Stimulated activated CD8-positive, alpha-beta memory T cell treated with anti-CD3 and anti-CD28 coated beads, Interleukin-15, amount 100 ng/mL, for 1 hour (primary cell): ENCODE measurements around the gene BTBD16.

ENCODE experiments used
- DNase-seq: peaks from one replicate; pipeline ENCODE4 v3.0.0-alpha.2; 2020; ENCODE audit warnings: low read depth

Gene BTBD16

DNA sequence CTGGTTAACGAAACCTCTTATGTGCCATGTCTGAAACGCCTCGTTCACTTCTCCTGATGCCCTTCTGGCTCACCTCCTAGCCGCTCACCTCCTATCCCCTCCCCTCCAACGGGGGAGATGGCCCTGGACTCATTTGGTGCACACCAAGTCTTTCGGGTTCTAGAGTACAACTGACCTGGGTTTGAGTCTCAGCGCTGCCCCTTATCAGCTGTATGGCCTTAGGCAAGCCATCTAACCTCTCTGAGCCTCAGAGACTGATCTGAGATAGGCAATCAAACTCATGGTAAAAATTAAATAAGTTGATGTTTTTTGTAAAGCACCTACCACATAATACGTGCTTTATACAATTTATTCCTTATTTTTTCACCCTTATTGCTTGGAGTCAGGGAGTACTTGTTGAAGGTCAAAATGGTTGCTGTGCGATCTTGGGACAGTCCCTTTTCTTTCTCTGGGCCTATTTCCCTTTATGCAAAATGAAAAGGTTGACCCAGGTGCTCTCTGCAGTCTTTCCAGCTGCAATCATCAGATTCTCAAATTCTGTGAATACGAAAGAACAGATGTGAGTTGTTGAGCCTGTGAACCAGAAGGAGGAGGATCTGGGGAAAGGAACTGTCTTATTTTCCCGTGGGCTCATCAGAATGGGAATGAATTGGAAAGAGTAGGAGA lies 72.2 kb downstream of the BTBD16 start:
- DNase-seq, result no peak

DNA sequence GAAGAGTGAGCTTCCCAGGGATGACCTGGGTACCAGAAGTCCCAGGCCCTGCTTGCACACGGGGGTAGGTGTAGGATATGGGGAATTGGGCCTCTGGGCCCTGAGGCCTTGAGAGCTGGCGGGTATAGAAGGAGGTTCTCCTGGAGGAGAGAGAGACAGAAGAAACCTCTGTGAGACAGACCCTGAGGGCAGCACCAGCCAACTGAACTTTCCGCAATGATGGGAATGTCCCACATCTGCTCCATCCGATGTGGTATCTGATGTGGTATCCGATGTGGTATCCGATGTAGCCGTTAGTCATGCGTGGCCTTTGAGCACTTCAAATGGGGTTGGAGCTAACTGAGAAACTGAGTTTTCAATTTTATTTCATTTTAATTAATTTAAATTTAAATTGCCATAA lies 72.8 kb downstream of the BTBD16 start:
- DNase-seq, result no peak

DNA sequence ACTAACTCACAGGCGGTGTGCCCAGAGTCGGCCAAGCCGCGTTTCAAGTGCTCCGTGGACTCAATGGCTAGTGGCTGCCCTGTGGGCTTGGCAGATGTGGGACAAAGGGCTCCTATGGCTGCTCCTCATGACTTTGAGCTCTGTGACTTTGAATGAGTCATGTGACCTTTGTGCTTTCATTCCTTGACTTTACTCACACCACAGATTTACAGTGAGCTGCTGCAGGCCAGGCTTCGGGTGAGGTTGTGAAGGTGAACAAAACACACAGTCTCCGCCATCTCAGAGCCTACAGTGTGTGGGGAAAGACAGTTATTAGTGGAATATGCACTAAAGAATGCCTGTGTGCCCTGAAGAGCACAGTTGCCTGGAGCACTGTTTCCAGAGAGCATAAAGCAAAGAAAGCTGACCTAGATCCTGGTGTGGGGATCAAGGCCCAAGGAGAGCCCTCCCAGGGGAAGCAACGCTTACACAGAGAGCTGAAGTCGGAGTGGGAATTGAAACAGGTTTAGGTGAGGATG lies 73.7 kb downstream of the BTBD16 start:
- no peak for DNase-seq

DNA sequence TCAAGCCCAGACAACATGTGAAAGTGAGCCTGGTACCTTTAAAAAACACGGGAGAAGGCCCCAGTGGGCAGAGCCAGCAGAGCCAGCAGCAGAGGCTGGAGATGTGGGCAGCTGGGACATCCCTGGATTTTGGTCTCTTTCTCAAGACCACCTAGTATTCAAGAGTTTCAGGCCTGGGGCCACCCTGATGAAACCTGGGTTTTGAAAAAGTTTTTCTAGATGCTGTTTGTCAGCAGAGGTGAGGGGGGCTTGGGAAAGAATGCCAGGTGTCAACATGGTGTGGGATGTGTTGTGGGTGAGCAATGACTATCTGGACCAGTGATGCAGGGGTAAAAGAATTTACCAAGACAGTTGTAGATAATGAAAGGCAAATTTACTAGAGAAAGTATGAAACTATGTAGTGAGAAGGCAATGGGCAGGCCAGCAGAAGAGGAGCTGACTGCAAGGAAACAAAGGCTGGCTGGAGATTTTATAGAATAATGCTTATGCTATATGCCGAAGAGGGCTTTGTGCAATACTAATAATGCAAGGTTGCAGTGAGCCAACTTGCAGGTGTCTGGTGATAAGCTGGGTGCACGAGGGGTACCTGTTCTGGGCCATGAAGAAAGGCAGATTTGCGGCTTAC lies 75.3 kb downstream of the BTBD16 start:
- DNase-seq, result no peak

DNA sequence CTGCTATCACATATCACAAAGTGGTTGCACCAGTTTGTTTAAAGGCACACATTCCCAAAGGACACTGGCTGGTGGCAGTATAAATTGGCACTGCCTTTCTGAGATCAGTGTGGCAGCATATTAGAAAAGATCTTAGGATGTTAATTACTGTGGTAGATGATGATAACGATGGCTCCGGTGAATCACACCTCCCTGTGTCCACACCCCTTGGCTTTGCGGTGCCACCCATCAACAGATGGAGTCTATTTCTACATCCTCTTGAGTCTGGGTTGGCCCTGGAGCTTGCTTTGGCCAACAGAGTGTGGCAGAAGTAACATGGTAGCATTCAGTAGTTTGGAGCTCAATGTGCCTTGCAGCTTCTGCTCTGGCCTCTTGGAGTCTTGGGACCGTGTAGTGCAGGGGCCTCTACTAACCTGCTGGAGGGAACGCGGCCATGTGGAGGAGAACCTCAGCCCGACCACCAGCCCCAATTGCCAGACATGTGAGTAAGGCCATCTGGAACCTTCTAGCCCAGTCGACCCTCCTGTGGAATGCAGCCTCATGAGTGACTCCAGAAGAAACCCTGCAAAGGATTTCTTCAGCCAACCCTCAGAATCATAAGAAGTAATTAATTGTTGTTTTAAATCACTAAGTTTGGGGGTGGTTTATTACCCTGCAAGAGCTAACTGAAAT lies 76.2 kb downstream of the BTBD16 start:
- no peak for DNase-seq

DNA sequence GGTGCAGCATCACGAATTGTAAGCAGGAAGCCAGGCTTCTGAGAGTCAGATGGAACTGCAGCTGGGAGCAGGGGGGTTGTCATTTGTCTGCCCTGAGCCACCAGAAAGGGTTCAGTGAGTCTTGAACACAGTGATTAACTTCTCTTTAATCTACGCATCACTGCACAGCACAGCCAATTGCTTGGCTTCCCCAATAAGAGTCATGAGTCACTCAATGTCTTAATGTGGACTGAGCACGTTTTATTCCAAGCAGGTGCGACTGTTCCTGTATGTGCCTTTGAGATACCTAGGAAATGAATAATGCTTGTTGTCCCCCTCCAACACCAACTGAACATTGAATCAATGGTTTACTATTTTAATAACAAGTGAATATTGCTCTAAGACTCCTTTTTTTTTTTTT lies 77.4 kb downstream of the BTBD16 start:
- no peak for DNase-seq

DNA sequence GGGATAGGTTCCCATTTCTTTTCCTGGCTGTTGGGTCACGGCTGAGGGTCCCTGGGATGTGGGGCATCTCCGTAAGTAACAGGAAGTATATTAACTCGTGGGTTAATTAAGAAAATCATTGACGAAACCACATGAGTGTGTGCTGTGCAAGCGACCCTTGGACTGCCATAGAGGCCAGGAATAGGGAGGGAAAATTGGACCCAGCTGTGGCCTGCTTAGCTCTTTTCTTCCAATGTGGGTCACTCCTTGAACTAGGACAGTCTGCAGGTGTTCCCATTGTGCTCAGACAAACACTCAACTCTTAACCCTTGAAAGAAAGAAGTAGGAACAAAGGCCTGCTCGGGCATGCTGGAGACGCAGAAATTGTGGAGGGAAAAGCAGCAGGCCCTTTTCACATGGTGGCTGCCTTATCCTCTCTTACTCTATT lies 77.9 kb downstream of the BTBD16 start:
- no peak for DNase-seq

DNA sequence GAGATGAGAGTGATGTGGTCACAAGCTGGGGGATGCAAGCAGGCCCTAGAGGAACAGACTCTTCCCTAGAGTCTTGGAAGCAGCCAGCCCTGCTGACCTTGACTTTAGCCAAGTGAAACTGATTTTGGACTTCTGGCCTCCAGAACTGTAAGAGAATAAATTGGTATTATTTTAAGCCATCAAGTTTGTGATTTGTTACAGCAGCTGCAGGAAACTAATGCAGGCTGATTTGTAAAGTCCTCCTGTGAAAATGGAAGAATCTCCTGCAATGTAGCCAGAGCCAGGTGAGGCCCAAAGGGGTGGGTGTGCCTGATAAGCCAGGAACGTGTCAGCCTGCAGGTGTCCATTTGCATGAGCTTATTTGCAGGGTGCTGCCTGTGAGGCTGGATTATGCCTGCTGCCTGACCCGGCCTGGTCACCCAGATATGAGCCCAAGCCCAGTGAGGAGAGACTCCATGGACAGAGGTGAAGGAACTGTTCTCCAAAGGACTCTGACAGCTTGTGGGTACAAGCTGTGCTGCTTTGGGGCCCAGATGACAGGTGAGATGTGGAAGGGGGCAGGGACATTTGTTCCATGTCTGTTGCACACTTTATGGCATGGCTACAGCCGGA lies 78.8 kb downstream of the BTBD16 start:
- no peak for DNase-seq

DNA sequence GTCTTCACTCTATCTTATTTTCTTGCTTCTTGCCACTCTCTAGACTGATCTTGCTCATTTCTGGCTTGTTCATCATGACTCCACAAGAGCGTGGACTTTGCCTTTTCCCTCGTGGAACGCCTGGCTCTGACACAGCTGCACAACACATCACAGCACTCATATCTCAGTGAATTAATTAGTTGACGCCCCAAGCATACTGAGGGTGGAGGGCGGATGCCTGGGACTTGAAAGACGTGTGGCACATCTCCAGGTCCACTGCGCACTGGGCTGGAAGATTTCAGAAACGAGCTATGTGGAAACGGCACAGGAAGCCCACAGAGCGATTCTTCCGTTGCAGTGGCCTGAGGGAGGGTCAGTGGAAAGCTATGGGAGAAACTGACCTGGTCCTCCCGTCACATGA lies 79.8 kb downstream of the BTBD16 start:
- DNase-seq, result no peak

DNA sequence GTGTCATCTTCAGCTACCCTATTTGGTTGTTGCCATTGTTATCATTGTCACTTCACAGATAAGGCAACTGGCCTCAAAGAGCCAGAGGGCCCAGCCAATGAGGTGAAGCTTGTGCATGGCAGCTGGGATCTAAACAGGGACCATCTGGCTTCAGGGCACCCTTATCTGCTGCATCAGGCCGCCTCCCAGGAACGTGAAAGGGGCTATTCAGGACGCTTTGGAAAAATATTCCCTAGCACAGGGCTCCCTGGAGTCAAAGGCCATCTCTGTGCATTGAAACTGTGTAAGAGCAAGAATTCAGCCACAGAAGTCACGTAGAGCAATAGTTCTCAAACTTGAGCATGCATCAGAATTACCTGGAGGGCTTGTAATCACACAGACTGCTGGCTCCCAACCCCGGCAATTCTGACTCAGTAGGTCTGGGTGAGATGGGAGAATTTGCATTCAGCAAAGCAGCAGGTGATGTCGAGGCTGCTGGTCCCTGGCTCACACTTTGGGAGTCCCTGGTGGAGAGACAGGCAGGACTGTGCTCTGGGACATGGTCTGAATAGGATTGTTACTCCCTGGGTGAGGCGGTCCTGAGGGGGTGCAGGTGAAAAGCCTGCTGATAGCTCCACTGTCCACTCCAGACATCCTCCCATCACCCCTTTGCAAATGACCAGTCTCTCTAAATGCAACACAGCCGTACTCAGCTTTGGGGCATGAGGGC lies 81.9 kb downstream of the BTBD16 start:
- DNase-seq, result no peak

DNA sequence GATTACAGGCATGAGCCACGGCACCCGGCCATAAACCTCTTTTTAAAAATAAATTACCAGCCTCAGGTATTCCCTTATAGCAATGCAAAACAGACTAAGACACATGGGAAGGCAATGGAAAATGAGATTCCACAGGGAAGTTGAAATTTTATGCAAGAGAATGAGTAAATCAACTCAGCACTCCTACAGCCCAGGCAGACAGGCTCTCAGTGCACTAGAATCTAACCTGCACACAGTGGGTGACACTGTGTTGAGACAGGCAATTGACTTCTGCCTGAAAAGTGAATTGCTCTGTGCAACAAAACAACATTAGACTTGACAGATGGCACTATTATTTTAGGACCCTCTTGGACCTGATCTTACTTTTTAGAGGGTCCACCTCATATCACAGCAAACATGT lies 83.3 kb downstream of the BTBD16 start:
- no peak for DNase-seq

DNA sequence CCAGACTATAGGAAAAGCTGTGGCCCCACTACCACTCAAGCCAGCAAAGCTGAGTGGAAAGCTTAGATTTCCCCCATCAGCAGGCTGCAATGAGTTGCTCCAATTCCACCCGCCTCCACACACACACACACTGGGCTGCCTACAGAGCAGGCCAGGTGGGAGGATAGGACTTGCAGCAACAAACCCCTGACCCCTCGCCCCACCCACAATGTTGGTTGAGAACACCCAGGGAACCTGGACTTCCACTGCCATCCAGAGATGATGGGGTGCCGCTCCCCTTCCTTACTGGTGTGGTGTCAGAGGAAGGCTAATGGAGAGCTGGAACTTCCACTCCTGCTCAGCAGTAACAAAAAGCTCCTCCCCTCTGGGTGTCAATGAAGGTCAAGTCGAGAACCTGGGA lies 86.6 kb downstream of the BTBD16 start:
- DNase-seq, result no peak

DNA sequence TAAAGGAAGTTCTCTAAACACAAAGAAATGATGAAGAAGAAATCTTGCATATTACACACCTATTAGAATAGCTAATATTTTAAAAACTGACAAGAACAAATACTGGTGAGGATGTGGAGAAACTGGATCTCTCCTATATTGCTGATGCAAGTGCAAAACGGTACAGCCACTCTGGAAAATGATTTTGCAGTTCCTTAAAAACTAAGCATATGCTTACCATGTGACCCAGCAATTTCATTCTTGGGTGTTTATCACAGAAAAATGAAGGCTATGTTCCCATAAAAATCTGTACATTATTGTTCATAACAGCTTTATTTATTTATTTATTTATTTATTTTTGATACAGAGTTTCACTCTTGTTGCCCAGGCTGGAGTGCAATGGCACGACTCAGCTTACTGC lies 88.5 kb downstream of the BTBD16 start:
- no peak for DNase-seq

DNA sequence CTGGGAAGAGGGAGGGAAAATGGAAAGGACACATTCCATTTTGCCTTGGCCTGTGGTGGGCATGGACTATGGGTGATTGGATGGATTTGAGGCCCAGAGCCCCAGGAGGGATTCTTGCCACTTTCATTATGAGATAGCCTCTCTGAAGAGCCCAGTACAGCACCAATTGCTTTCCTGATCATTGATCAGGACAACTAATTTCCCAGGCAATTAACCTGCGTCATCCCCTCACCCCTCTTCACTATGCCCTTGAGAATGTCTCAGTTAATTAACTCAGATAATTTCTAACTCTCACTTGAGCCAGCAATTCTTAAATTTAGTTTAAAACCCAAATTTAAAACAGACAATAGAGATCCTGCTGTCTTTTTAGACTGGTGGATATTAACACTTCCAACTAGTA lies 90.0 kb downstream of the BTBD16 start:
- DNase-seq, result no peak

DNA sequence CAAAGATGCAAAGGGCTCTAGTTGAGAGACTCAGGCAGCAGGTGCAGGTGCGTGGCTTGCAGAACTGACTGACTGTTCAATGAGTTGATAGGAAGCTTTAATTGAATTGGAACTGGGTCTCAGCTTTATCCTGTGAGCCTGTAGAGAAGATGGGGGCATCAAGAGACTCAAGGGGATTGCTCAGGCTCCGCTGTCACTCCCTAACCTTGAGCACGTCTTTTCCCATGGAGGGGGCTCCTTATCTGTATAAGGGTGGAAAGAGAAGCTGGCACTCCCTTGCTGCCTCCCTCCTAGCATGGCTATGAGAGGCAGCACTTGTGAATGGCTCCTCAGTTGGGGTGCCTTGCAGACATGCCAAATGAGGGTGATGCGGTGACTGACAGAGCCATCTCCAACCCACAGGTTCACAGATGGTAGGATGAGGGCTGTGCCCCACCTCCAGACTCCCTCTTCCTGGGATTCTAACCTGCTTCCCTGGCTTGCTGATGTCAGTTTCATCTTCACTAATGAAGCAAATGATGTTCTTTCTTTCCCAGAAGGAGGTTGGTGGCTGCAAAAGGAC lies 91.0 kb downstream of the BTBD16 start:
- no peak for DNase-seq

DNA sequence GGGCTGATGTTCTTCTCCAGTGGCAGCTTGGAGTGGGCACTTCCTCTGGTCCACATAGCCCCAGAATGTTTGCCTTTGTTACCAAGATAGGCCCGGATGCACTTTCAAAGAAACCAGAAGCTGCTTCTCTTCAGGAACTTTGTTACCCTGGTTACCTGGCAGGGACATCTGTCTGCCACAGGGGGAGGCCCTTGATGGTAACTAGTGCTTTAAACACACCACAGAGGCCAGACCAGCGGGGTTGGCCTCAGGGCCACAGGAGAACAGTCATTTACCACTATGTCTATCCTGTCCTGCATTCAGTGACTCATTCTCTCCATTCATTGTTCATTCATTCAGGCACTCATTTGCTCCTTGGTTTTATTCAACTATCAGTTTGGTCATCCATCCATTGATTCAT lies 91.5 kb downstream of the BTBD16 start:
- no peak for DNase-seq

DNA sequence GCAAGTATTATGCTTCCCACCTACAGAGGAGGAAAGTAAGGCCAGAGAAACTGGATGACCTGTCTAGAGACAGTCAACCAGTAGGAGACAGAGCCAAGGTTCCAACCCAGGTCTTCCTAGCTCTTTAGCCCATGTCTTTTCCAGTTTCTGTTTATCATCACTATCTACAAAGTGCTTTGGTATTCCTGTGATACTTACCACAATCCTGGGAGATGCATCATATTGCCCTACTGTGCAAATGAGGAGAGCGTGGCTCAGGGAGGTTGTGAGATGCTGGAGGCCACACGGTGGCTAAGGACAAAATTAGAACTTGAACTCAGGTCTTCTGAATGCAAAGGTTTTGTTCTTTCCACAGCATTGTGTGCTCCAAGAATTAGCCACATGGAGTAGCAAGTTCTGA lies 92.2 kb downstream of the BTBD16 start:
- DNase-seq, result no peak

DNA sequence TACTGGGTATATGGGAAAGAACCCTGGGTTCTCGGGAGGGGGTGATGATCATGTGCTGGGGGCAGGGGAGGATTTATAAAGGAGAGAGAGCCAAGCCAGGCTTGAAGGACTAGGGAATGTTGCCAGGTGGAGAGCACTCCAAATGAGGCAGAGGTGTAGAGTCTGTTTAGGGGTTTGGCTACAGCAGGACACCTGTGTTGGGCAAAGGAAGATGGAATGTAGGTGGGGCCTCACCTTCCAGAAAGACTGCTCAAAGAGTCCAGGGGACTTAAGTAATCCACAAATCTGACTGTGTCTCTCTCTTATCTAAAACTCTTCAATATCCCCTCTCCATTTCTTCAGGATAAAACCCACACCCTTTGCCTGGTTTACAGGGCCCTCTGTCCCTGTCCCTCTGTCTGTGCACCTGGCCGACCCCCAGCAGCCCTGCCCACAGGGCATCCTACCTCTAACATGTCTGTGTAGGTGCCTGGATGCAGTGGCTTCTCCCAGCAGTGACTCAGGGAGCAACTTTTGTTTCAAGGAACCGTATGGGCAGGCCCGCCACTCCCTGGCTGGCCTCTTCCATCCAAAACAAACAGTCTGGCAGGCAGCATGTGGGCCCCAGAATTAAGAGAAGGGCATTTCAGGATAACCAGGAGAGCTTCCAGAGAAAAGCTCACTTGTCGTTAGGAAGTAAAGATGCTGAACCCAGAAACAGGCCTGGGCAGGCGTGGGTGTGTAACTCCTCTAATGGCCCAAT lies 92.8 kb downstream of the BTBD16 start:
- DNase-seq, result no peak

DNA sequence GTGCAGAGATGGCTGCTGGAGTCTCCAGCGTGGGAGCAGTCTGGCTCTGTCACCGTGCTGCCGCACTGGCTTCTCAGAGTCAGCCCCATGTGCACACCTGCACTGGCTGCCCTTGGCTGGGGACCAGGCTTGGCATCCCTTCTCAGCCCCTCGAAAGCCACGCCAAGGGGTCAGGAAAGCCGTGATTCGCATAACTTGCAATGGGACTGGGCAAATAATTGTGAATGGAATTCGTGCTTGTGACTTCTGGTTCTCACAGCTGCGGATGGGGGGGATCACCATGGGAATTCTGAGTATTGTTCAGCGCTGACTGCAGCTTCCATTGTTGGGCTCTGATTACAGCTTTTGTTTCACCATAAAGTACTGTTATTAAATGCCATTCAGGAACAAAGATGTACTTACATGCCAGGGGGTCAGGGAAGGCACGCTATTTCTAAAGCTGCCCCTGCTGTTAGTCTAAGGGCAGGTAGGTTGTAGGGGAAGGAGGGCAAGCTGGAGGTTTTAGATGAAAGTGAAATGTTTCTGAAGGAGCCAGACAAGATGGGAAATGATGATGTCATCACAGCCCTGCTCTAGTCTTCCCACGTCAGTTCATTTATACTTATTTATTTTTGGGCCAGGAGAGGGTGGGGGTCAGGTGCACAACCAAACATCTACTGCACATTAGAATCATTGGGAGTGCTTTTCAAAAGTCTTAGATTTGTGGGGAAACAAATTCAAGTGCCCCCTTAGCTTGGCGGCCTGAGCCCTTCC lies 97.6 kb downstream of the BTBD16 start:
- no peak for DNase-seq

DNA sequence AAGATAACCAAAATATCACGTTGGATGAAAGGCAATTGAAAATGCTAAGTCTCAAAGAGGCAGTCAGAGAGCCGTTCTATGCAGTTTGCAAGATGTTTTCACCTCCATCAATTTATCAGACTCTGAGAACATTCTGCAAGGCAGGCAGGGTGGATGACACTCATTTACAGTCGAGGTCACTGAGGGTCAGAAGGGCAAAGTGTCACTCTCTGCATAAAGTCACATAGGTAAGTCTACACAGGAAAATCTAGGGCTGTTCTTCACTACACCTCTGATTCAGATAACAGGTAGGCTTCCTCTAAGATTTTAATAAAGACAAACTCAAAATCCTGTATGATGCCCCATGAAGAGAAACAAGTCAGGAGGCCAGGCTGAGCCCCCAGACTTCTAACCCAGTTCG lies 102.0 kb downstream of the BTBD16 start:
- no peak for DNase-seq

DNA sequence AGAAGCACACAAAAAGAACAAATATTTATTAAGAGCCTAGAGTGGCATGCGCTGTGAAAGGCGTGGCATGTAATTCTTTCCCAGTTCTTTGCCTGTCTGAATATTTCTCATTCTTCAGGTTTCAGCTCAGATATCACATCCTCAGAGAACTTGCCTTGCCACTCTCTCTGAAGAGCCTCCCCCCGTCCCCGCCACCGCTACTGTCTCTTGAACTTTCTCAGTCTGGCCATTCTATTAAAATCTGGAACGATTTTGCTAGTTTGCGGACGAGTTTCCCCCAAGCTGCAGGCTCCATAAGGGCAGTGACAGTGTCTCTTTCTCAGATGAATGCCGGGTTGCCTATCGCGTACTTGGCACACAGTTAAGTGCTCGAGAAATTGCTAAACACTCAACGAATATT lies 102.6 kb downstream of the BTBD16 start:
- DNase-seq, result no peak
